CD4-positive, alpha-beta T cell treated with Interleukin-17A for 4 hours (primary cell): ENCODE results near the gene INPP4B.

Experiments used
- DNase-seq: peaks from one replicate; pipeline ENCODE4 v3.0.0-alpha.2; 2020; ENCODE audit warnings: mixed read lengths

INPP4B gene

DNA sequence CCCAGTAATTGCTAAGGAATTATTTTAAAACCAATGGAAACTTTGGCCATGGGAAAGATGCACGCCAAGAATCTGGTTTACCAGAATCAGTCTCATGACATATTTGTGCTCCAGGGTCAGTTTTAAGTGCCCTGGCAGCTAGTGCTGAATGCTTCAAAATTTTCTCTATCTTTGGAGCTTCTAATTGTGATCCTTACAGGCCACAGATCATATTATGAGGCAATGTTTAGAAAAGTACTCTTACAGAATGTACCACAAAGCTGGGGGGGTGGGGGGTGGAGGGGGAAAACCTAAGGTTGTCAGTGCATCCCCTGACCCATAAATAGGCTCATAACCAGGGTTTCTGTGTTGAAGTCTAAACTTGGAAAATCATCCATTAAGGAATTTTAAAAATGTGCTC lies 514.5 kb downstream of the INPP4B start:
- DNase-seq = no peak

GRCh38 chr4:142331132-142331531 lies 515.0 kb downstream of the INPP4B start:
- DNase-seq = no peak

DNA sequence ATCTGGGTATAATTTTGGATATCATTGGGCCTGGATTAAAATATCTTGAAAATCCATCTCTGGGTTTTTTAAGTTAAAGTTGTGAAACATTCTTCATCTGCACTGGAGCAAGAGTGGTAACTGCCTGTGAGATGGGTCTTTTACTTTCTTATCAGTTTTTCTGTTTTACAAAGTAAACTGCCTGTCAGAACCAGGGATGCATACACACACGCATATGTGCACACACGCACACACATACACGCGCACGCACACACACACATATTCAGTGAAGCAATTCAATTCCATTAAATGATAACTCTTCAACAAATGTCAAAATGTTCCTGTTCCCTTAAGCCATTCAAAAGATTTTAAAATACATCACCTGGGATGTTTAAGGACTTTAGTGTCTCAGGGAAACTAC lies 515.8 kb downstream of the INPP4B start:
- no peak for DNase-seq

DNA sequence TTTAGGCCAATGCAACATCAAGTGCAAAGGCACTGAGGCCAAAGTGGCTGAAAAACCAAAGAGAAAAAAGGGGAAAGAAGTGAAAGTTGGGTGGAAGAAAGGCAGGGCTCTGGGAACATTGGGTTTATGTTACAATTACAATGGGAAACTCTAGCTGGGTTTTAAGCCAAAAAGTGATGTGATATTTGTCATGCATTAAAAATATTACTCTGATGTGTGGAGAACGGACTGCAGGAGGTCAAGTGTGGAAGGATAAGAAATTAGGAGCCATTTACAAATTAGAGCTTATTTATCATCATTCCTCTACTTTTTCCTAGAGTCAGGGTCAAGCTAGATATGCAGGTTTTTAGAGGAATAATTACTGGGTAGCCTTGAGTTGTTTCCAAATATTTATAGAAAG lies 516.8 kb downstream of the INPP4B start:
- DNase-seq = no peak

DNA sequence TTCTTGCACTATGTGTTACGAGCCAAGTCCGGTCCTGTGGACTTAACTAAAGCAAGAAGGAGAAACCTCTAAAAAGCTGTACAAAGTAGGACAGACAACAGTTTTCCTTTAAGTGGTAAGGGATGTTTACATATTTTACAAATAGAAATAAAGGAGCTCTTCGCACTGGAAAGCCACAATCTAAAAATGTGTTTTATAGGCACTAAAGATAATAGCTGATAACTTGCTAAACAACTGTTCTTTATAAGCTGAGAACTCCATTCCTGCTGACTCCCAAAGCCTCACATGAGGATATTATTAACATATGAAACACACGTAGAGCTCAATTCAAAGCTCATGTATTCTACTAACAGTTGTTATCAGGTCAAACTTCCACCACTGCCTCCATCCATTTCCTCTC lies 519.9 kb downstream of the INPP4B start:
- DNase-seq = no peak

DNA sequence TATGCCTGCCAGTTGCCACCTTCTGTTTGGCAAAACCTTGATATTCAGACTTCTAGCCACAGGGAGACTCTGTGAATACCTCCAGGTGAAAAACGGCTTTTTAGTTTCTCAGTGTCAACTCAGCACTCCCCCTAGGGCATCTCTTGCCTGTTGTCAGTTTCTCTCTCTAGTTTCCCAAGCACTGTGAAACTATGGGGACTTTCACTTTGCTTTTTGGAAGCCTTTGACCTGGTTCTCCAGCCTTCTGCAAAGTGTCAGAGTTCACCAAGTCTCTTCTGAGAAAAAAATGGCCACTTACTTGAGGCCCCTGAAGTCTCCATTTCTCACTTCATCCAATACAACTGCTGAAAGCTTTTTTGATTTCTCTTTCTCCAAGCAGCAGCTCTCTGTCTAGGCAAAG lies 521.5 kb downstream of the INPP4B start:
- no peak for DNase-seq

GRCh38 chr4:142322996-142323395 lies 523.1 kb downstream of the INPP4B start:
- DNase-seq = no peak

GRCh38 chr4:142318280-142318679 lies 527.8 kb downstream of the INPP4B start:
- no peak for DNase-seq

GRCh38 chr4:142316913-142317312 lies 529.2 kb downstream of the INPP4B start:
- DNase-seq = no peak

DNA sequence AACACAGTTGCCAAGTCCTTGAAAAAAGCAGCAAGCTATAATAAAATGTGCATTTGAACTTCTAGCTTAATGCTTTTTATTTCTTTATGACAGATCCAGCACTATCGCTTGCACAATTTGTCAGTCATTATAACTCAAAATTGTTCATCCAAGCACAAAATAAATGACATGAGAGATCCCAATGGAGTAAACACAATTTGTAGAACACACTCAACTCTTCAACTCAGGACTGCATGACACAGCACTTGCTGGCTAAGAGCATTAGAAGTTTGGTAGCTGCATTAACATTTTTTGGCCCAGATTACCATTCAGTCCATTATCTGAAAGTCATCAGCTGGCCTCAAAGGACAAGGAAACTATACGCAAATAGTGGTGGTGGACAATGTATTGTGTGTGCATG lies 530.1 kb downstream of the INPP4B start:
- DNase-seq = no peak

DNA sequence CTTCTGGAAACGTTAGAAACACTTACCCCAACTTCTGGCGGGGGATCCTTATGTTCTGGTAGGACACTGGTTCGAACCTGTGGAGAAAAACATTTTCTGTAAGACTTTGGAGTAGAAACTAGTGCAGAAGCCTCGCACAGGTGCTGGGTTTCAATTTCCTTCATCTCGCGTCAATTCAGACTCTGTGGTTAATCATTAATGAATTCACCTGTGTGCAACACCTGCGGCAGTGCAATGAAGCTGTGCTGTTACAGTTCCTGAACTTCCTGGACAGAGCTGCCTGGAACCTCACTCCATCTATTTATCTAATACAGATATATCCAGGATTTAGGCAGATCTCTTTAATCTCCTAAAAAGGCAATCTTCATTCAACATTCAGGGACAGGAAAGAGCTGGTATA lies 531.4 kb downstream of the INPP4B start:
- peak; percentile 9 for DNase-seq

DNA sequence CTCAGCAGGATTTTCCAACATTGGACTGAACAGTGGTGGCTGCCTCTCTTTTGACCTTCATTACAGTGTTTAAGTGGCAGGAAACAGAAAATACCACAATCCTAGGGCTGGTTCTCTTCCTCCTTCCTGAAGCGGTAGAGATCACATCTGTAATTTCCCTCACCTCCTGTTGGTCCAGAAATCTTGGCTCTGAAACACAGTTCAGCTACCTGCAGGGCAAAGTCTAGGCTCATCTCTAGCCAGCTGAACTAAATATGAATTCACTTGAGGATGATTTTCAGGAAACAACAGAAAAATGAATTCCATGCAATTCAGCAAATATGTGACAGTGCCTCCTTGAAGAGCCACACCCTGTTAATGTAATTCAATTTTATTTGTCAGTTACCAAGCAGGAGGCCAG lies 531.9 kb downstream of the INPP4B start:
- no peak for DNase-seq

- DNase-seq = no peak
These were observed 533.7 kb downstream of the INPP4B start for GRCh38 chr4:142312391-142312790.

- no peak for DNase-seq
These were observed 534.2 kb downstream of the INPP4B start for GRCh38 chr4:142311916-142312315.

- no peak for DNase-seq
These were observed 536.3 kb downstream of the INPP4B start for GRCh38 chr4:142309772-142310171.

DNA sequence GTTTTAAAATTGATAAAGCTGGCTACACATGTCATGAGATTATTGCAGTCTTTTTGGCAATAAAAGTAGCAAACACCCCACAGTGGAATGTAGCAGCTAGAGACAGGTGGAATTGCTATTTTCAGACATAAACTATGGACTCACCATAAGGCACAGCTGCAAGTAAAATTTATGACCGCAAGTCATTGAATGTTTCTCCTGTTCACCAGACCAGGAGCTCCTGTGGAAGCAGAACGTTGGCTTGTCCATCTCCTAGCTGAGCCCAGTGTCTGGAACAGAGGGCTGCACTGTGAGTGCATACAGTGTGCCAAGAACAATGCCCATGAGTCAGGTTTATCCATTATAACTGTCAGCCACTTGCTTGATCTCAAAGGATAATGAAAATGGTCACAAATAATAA lies 538.2 kb downstream of the INPP4B start:
- no peak for DNase-seq

GRCh38 chr4:142297313-142297712 lies 548.8 kb downstream of the INPP4B start:
- DNase-seq = no peak

GRCh38 chr4:142293536-142293935 lies 552.6 kb downstream of the INPP4B start:
- DNase-seq = no peak

GRCh38 chr4:142292231-142292630 lies 553.9 kb downstream of the INPP4B start:
- DNase-seq = no peak

GRCh38 chr4:142291299-142292050 lies 554.6 kb downstream of the INPP4B start:
- no peak for DNase-seq

DNA sequence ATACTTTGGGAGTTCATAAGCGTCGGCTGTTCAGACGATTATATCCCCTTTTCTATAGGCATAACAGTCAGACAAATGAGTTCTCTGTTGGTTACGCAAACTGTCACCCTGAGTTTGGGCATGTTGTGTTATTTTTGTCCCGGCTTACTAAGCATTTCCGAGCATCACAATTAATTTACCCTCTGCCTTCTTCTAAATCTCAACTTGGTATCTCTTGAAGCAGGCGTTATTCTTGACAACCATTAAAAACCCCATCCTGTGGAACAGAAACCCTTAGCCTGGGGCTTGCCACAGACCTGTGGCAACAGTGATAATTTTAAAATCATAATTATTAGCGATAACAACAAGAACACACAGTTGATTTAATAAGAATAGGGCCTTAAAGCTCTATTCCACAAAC lies 558.7 kb downstream of the INPP4B start:
- no peak for DNase-seq

GRCh38 chr4:142285222-142285583 lies 560.9 kb downstream of the INPP4B start:
- DNase-seq = no peak

DNA sequence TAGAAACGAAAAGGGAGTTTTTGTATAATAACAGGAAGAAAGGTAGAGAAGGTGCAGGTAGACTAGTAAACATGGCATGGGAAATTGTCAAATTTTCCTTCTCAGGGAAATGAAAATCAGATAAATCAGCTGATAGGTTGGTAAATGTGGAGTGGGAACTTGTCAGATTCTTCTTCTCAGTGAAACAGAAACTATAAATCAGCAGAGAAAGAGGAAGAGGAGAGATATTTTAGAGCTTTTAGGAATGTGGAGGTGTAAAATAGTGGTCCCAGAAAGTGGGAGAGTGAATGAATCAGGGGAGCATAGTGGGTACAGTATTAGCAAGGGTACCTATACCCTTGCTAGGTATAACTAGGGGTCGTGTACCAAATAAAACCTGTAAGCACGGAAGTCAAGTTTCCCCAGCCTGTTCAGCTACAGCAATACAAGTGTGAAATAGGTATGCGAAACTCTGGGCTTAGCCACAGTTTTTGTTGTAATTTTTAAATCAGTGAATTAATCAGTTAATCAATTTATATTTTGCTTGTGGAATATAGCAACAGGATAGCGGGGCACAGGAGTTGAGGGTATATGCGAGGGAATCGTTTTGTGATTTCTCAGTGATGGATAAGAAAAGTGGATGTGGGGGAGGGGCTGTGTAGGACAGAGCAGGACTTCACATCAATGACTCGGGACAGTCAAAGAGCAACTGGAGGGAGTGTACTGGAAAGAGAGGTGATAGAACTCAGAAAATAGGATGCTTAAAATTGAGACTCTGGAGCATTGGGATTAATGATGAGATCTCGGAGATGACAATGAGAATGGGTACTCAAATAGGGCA lies 561.5 kb downstream of the INPP4B start:
- DNase-seq = no peak

DNA sequence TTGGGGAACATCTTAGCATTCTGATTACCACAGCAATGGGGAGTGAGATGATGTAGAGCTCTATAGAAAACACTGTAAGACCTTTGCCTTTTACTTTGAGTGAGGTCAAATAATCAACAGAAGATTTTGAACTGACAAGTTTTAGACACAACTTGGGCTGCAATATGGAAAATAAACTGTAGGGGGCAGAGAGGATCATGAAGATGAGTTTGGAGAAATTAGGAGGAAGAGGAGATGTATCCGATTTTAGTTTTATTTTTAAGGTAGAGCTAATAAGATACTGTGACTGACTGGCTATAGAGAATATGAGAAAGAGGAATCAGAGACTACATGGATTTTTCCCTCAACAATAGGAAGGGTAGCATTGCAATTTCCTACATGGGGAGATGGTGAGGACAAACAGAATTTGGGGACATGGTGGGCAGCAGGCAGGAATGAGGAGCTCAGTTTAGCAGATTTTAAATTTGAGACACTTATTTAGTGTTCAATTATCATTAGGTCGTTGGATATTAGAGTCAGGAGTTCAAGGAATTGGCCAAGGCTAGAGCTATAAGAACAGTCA lies 563.1 kb downstream of the INPP4B start:
- DNase-seq = peak; percentile 41
